ENCODE measurements around the gene PCDHGC5.

PCDHGC5 gene

DNA sequence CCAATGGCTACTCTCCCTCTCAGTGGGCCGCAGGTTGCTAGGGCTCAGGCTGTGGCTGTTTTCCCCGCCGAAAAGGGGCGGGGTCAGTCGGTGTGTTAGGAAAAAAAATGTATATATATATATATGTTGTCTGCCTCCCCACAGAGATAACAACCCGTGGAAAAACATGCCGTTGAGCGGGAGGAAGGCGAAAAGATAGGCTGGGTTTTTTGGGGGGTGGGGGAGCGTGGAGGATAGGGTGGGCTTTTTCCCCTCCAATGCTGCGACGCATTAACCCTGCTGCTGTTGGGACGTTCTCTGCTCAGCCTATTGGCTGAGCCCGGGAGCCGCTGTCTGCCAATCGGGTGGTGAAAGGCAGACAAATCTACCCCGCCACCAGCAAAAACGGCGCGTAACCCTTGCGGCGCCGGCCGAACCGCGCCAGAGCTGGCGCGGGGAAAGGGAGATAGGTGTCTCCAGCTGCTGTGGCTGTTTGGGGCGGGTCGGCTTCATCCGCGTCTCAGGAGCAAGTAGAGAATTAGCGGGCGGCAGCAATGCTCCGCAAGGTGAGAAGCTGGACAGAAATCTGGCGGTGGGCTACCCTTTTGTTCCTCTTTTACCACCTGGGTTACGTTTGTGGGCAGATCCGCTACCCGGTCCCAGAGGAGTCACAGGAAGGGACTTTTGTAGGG is 4.1 kb upstream of the PCDHGC5 start, which contains the start of gene PCDHGC4:
Gene PCDHGC4 (plus strand): TSS at position 390 of the 671 bp plus-strand sequence. CDS start 144 bp downstream, at position 534.
- DNase-seq (ENCODE audit: low spot score) (no peak), ATAC-seq (ENCODE audit: low read depth) (no peak)
- no peak within 1 kb of the TSS for H3K27ac ChIP-seq (ENCODE audit: poor library complexity, severe bottlenecking)
- H3K4me3 ChIP-seq (ENCODE audit: severe bottlenecking) = peak within 1 kb of the TSS; percentile 8
- H3K27me3 ChIP-seq (ENCODE audit: insufficient read depth, poor library complexity, severe bottlenecking) = no peaks in the 10 kb centered on the region
- peaks cover 23% of the 10 kb centered on the region for H3K4me1 ChIP-seq (ENCODE audit: insufficient read depth, poor library complexity, severe bottlenecking)
- H3K36me3 ChIP-seq (ENCODE audit: low read depth) = no peaks in the 10 kb centered on the region; the same call in 1 of the 2 replicates
- no peaks in the 10 kb centered on the region for H3K9me3 ChIP-seq (ENCODE audit: severe bottlenecking)
- TF ChIP-seq, protein P1, sequence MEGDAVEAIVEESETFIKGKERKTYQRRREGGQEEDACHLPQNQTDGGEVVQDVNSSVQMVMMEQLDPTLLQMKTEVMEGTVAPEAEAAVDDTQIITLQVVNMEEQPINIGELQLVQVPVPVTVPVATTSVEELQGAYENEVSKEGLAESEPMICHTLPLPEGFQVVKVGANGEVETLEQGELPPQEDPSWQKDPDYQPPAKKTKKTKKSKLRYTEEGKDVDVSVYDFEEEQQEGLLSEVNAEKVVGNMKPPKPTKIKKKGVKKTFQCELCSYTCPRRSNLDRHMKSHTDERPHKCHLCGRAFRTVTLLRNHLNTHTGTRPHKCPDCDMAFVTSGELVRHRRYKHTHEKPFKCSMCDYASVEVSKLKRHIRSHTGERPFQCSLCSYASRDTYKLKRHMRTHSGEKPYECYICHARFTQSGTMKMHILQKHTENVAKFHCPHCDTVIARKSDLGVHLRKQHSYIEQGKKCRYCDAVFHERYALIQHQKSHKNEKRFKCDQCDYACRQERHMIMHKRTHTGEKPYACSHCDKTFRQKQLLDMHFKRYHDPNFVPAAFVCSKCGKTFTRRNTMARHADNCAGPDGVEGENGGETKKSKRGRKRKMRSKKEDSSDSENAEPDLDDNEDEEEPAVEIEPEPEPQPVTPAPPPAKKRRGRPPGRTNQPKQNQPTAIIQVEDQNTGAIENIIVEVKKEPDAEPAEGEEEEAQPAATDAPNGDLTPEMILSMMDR (IDR thresholded peaks at IDR 0.05; ENCODE audit: poor library complexity, severe bottlenecking) = no peak

DNA sequence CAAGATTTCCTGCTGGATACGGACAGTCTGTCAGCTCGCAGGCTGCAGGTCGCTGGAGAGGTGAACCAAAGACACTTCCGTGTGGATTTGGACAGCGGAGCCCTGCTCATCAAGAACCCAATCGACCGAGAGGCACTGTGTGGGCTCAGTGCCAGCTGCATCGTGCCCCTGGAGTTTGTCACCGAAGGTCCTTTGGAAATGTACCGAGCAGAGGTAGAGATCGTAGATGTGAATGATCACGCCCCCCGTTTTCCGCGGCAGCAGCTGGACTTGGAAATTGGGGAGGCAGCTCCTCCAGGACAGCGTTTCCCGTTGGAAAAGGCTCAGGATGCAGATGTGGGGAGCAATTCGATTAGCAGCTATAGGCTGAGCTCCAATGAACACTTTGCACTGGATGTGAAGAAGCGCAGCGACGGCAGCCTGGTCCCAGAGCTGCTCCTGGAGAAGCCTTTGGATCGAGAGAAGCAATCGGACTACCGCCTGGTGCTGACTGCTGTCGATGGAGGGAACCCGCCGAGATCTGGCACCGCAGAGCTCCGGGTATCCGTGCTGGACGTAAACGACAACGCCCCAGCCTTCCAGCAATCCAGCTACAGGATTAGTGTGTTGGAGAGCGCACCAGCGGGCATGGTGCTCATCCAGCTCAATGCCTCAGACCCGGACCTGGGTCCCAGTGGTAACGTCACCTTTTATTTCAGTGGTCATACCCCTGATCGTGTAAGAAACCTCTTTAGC is 3.4 kb upstream of the PCDHGC5 start:
- TF ChIP-seq, protein P1 (IDR thresholded peaks at IDR 0.05; ENCODE audit: poor library complexity, severe bottlenecking) = no peak
- DNase-seq (ENCODE audit: low spot score) = no peak
- no peaks in the 10 kb centered on the region for H3K27me3 ChIP-seq (ENCODE audit: insufficient read depth, poor library complexity, severe bottlenecking)
- H3K36me3 ChIP-seq (ENCODE audit: low read depth) = no peaks in the 10 kb centered on the region; the same call in 1 of the 2 replicates
- H3K4me1 ChIP-seq (ENCODE audit: insufficient read depth, poor library complexity, severe bottlenecking) = peaks cover 24% of the 10 kb centered on the region
- H3K4me3 ChIP-seq (ENCODE audit: severe bottlenecking) = peak overlapping the region; percentile 8
- ATAC-seq (ENCODE audit: low read depth) = no peak
- H3K27ac ChIP-seq (ENCODE audit: poor library complexity, severe bottlenecking) = no peak overlapping the region
- H3K9me3 ChIP-seq (ENCODE audit: severe bottlenecking) = no peaks in the 10 kb centered on the region

DNA sequence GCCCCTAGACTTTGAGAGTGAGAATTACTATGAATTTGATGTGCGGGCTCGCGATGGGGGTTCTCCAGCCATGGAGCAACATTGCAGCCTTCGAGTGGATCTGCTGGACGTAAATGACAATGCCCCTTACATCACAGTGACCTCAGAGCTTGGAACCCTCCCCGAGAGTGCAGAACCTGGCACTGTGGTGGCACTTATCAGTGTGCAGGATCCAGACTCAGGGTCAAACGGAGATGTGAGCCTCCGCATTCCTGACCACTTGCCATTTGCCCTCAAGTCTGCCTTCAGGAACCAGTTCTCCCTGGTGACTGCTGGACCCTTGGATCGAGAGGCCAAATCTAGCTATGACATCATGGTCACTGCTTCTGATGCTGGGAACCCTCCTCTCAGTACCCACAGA is 2.8 kb upstream of the PCDHGC5 start:
- Histone ChIP-seq H3K9me3 (ENCODE audit: severe bottlenecking) (no peaks in the 10 kb centered on the region), H3K27me3 (ENCODE audit: insufficient read depth, poor library complexity, severe bottlenecking) (no peaks in the 10 kb centered on the region), H3K4me1 (ENCODE audit: insufficient read depth, poor library complexity, severe bottlenecking) (peaks cover 24% of the 10 kb centered on the region), H3K36me3 (ENCODE audit: low read depth) (no peaks in the 10 kb centered on the region; the same call in 1 of the 2 replicates), H3K27ac (ENCODE audit: poor library complexity, severe bottlenecking) (no peak overlapping the region), H3K4me3 (ENCODE audit: severe bottlenecking) (no peak overlapping the region)
- DNase-seq (ENCODE audit: low spot score) (no peak), ATAC-seq (ENCODE audit: low read depth) (no peak)
- TF ChIP-seq, protein P1 (IDR thresholded peaks at IDR 0.05; ENCODE audit: poor library complexity, severe bottlenecking) = no peak

DNA sequence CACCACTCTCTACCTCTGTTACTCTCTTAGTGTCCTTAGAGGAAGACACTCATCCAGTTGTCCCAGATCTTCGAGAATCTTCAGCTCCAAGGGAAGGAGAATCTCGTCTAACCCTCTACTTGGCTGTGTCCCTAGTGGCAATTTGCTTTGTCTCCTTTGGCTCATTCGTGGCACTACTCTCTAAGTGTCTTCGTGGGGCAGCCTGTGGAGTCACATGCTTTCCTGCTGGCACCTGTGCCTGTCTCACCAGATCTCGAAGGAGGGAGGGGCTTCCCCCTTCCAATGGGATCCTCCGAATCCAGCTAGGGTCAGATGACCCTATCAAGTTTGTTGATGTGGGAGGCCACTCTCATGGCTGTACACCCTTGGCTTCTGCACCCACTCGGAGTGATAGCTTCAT is 1.8 kb upstream of the PCDHGC5 start:
- H3K9me3 ChIP-seq (ENCODE audit: severe bottlenecking) = no peaks in the 10 kb centered on the region
- H3K27me3 ChIP-seq (ENCODE audit: insufficient read depth, poor library complexity, severe bottlenecking) = no peaks in the 10 kb centered on the region
- H3K27ac ChIP-seq (ENCODE audit: poor library complexity, severe bottlenecking) = no peak overlapping the region
- TF ChIP-seq, protein P1 (IDR thresholded peaks at IDR 0.05; ENCODE audit: poor library complexity, severe bottlenecking) = no peak
- peaks cover 24% of the 10 kb centered on the region for H3K4me1 ChIP-seq (ENCODE audit: insufficient read depth, poor library complexity, severe bottlenecking)
- H3K36me3 ChIP-seq (ENCODE audit: low read depth) = no peaks in the 10 kb centered on the region; the same call in 1 of the 2 replicates
- DNase-seq (ENCODE audit: low spot score) (no peak), ATAC-seq (ENCODE audit: low read depth) (no peak)
- H3K4me3 ChIP-seq (ENCODE audit: severe bottlenecking) = no peak overlapping the region

All from RWPE2 (cell line).